ENCODE results near the gene GPLD1.
A peak's percentile ranks its signal among the peaks of the same experiment; 100 is the strongest.
"Not testable (repeated sequence)": the region's sequence is repeated elsewhere in the genome, so short reads cannot be mapped to it uniquely, and the experiment has no call there.

Gene GPLD1

GRCh38 chr6:24410622-24411021, 78.8 kb downstream of the GPLD1 start:
- DNase-seq (ENCODE audit: low read depth) = no peak

- no peak for DNase-seq (ENCODE audit: low read depth)
Measured at GRCh38 chr6:24408719-24409410, 80.5 kb downstream of the GPLD1 start.

- no peak for DNase-seq (ENCODE audit: low read depth)
Measured at GRCh38 chr6:24405262-24405661, 84.1 kb downstream of the GPLD1 start.

GRCh38 chr6:24403501-24403824, 85.9 kb downstream of the GPLD1 start:
- no peak for DNase-seq (ENCODE audit: low read depth)

- peak; percentile 73 for DNase-seq (ENCODE audit: low read depth)
Measured at GRCh38 chr6:24402697-24403500, 86.5 kb downstream of the GPLD1 start, which contains the start of gene MRS2. MRS2 (plus strand) TSS chr6:24402936; CDS start chr6:24403047, 111 bp downstream.

GRCh38 chr6:24401458-24401857, 87.9 kb downstream of the GPLD1 start:
- DNase-seq (ENCODE audit: low read depth) = no peak

- DNase-seq (ENCODE audit: low read depth) = not testable (repeated sequence)
Measured at GRCh38 chr6:24400045-24401039, 89.0 kb downstream of the GPLD1 start.

GRCh38 chr6:24397631-24398030, 91.7 kb downstream of the GPLD1 start:
- DNase-seq (ENCODE audit: low read depth) = no peak

- DNase-seq (ENCODE audit: low read depth) = peak; percentile 22
Measured at GRCh38 chr6:24396824-24397223, 92.6 kb downstream of the GPLD1 start.

GRCh38 chr6:24394780-24395437, 94.5 kb downstream of the GPLD1 start:
- peak; percentile 85 for DNase-seq (ENCODE audit: low read depth)

GRCh38 chr6:24394061-24394779, 95.2 kb downstream of the GPLD1 start:
- no peak for DNase-seq (ENCODE audit: low read depth)

- DNase-seq (ENCODE audit: low read depth) = no peak
Measured at GRCh38 chr6:24391756-24392405, 97.5 kb downstream of the GPLD1 start.

GRCh38 chr6:24391208-24391607, 98.2 kb downstream of the GPLD1 start:
- DNase-seq (ENCODE audit: low read depth) = no peak

GRCh38 chr6:24387818-24388217, 101.6 kb downstream of the GPLD1 start:
- no peak for DNase-seq (ENCODE audit: low read depth)

- no peak for DNase-seq (ENCODE audit: low read depth)
Measured at GRCh38 chr6:24385536-24386269, 103.7 kb downstream of the GPLD1 start.

GRCh38 chr6:24384369-24385130, 104.8 kb downstream of the GPLD1 start:
- DNase-seq (ENCODE audit: low read depth) = not testable (repeated sequence)

- not testable (repeated sequence) for DNase-seq (ENCODE audit: low read depth)
Measured at GRCh38 chr6:24382891-24383494, 106.4 kb downstream of the GPLD1 start.

- no peak for DNase-seq (ENCODE audit: low read depth)
Measured at GRCh38 chr6:24382220-24382540, 107.2 kb downstream of the GPLD1 start.
